K562 (cell line): ENCODE data around the gene DENND1A. TPM values are rescaled to one million over a fixed set of nuclear protein-coding genes. Genes with fewer than 3 reads are reported as not detected.

Experiments
- ASH1L ChIP-seq: fragments of 450-650 bp; IDR thresholded peaks from 2 replicates; pipeline ENCODE4 v1.6.1; 2018; ENCODE audit warnings: borderline replicate concordance, mild to moderate bottlenecking, low read depth; ENCODE audit not compliant: partially characterized antibody
- ATF3 ChIP-seq, 2 experiments: fragments of 450-650 bp in 1 of 2; sonication (generic) in 1 of 2; formaldehyde crosslinking in 1 of 2; IDR thresholded peaks in 1 of 2; conservative IDR thresholded peaks in 1 of 2; 2 replicates each; pipeline versions ENCODE4 v1.6.1 to v1.8.1; 2016 to 2023; ENCODE audit warnings: mild to moderate bottlenecking in 2 of 2, moderate library complexity in 2 of 2, inconsistent platforms in 1 of 2, missing genetic modification reagents in 1 of 2
- CHCHD3 ChIP-seq: fragments of 250-450 bp; sonication (Bioruptor Pico); IDR thresholded peaks from 2 replicates; pipeline ENCODE4 v2.1.2; 2022; ENCODE audit warnings: mild to moderate bottlenecking
- E2F1 ChIP-seq: sonication (generic); formaldehyde crosslinking; IDR thresholded peaks from 2 replicates; pipeline ENCODE4 v1.8.1; 2023; ENCODE audit warnings: mild to moderate bottlenecking, missing genetic modification reagents, moderate library complexity
- FOXM1 ChIP-seq, 2 experiments: fragments of 450-650 bp in 1 of 2; sonication (generic) in 1 of 2; formaldehyde crosslinking in 1 of 2; IDR thresholded peaks; 2 replicates each; pipeline versions ENCODE4 v1.6.1 to v1.9.0; 2017 to 2022; ENCODE audit warnings: low read depth in 2 of 2, mild to moderate bottlenecking in 2 of 2, missing genetic modification reagents in 1 of 2, moderate library complexity in 1 of 2
- NCOA1 ChIP-seq: fragments of 450-650 bp; IDR thresholded peaks from 2 replicates; pipeline ENCODE4 v1.6.1; 2016; ENCODE audit warnings: low read depth
- RFX1 ChIP-seq: fragments of 450-650 bp; IDR thresholded peaks from 2 replicates; pipeline ENCODE4 v1.6.1; 2016; ENCODE audit warnings: mild to moderate bottlenecking, moderate library complexity
- YBX1 ChIP-seq: fragments of 450-650 bp; IDR thresholded peaks from 2 replicates; pipeline ENCODE4 v1.7.1; 2016; ENCODE audit warnings: mild to moderate bottlenecking
- ZBTB2 ChIP-seq: fragments of 450-650 bp; IDR thresholded peaks from 2 replicates; pipeline ENCODE4 v1.6.1; 2016; ENCODE audit warnings: antibody characterized with exemption
- ZFP36 ChIP-seq: fragments of 150-350 bp; IDR thresholded peaks from 2 replicates; pipeline ENCODE4 v1.6.1; 2018; ENCODE audit warnings: low read length, low read depth; ENCODE audit not compliant: partially characterized antibody
- ZNF184 ChIP-seq: sonication (generic); formaldehyde crosslinking; IDR thresholded peaks from 2 replicates; pipeline ENCODE4 v1.5.0; 2020; ENCODE audit warnings: missing genetic modification reagents
- ZNF23 ChIP-seq: fragments of 250-450 bp; sonication (Bioruptor Pico); IDR thresholded peaks from 2 replicates; pipeline ENCODE4 v1.4.0; 2020; ENCODE audit warnings: mild to moderate bottlenecking
- ZNF3 ChIP-seq: fragments of 250-450 bp; sonication (Bioruptor Pico); IDR thresholded peaks from 2 replicates; pipeline ENCODE4 v1.5.0; 2021; ENCODE audit warnings: mild to moderate bottlenecking, moderate library complexity
- ZNF407 ChIP-seq: fragments of 450-650 bp; IDR thresholded peaks from 2 replicates; pipeline ENCODE4 v1.6.1; 2016; ENCODE audit warnings: low read depth
- polyA plus RNA-seq, 8 experiments: library from polyadenylated mRNA; depleted of rRNA in 4 of 8; stranded (reverse) in 5 of 8; unstranded in 3 of 8; fragments of >200 nt; fragmentation: Nextera tagmentation in 2 of 8; fragmentation: Illumina TruSeq in 1 of 8; extraction: Ambion mirVana in 2 of 8; extraction: Trizol in 1 of 8; gene quantifications; 2 replicates each; pipeline versions ENCODE4 v1.2.1 to v1.2.3, GENCODE V29; 2011 to 2014; ENCODE audit warnings: inconsistent platforms in 1 of 8, missing spikeins in 1 of 8
- total RNA-seq, 7 experiments: library from RNA; depleted of rRNA in 6 of 7; stranded (reverse); fragments of >200 nt in 6 of 7; fragmentation: Illumina TruSeq in 2 of 7; extraction: Trizol in 2 of 7; gene quantifications; 2 replicates each; pipeline versions ENCODE4 v1.2.1 to v1.2.3, GENCODE V29; 2011 to 2021; ENCODE audit warnings: low replicate concordance in 1 of 7

The DENND1A gene
- total and polyA plus RNA-seq, 9 of the 15 experiments (the other 6 are each of a cell fraction or from before 2014, with no cell fraction given): 7.6 to 29.5 (median 15.7) TPM

- TF ChIP-seq E2F1 (CRISPR knock-in tag) (no peak), ZFP36 (peak; percentile 99), ZNF3 (CRISPR knock-in tag) (no peak), ZNF23 (0 out of 2 replicates have a peak, but pooled peaks have one; percentile 15), RFX1 (no peak), FOXM1 (IDR thresholded peaks at IDR 0.05; ENCODE audit: low read depth) (peak; percentile 61), FOXM1 (CRISPR knock-in tag; IDR thresholded peaks at IDR 0.05; ENCODE audit: low read depth) (peak; percentile 47; the same call in 1 of the 2 replicates), ASH1L (no peak), ATF3 (IDR thresholded peaks at IDR 0.05) (peak; percentile 99), ATF3 (CRISPR knock-in tag; conservative IDR thresholded peaks at IDR 0.05) (peak; percentile 93), ZBTB2 (peak; percentile 54; the same call in 1 of the 2 replicates), ZNF407 (no peak), ZNF184 (CRISPR knock-in tag) (no peak), YBX1 (no peak), CHCHD3 (CRISPR knock-in tag) (no peak), NCOA1 (peak; percentile 73)
Measured at GRCh38 chr9:123338710-123339665, 590.9 kb downstream of the DENND1A start (continued).
